Stomach (tissue), 9 donors: ENCODE data around the gene ITGB2. TPM values are rescaled to one million over a fixed set of nuclear protein-coding genes. Genes with fewer than 3 reads are reported as not detected.

Experiments used
- DNase-seq, 2 donors: peaks; one replicate each; pipeline versions ENCODE4 v3.0.0 to v3.0.0-alpha.2; 2013 to 2019
- H3K27ac ChIP-seq, 5 donors: fragments of 200-600 bp in 4 of 5; sonication (generic) in 4 of 5; one replicate each; pipeline ENCODE4 v1.5.1; 2013 to 2019; ENCODE audit warnings: mild to moderate bottlenecking in 1 of 5, moderate library complexity in 1 of 5
- H3K27me3 ChIP-seq, 3 donors: fragments of 200-600 bp; sonication (generic); one replicate each; pipeline ENCODE4 v1.5.1; 2017 to 2019; ENCODE audit warnings: mixed run types in 1 of 3
- H3K36me3 ChIP-seq, 4 donors: fragments of 200-600 bp; sonication (generic); 1 replicate in 3 of 4; 2 replicates in 1 of 4; pipeline ENCODE4 v1.5.1; 2016 to 2019
- H3K4me1 ChIP-seq, 4 donors: fragments of 200-600 bp; sonication (generic); one replicate each; pipeline ENCODE4 v1.5.1; 2016 to 2019
- H3K4me3 ChIP-seq, 4 donors: fragments of 200-600 bp; sonication (generic) in 3 of 4; one replicate each; pipeline ENCODE4 v1.5.1; 2016 to 2019; ENCODE audit warnings: mild to moderate bottlenecking in 1 of 4
- H3K9me3 ChIP-seq, 4 donors: fragments of 200-600 bp; sonication (generic); one replicate each; pipeline ENCODE4 v1.5.1; 2016 to 2019
- CTCF ChIP-seq, 7 experiments: fragments of 450-650 bp in 4 of 7; fragments of 200-600 bp in 3 of 7; sonication (generic) in 3 of 7; IDR thresholded peaks; one replicate each; pipeline ENCODE4 v1.5.1; 2016 to 2019; ENCODE audit warnings: antibody characterized with exemption in 7 of 7, control low read depth in 2 of 7, mild to moderate bottlenecking in 1 of 7
- EP300 ChIP-seq: sonication (generic); formaldehyde crosslinking; IDR thresholded peaks from one replicate; pipeline ENCODE4 v1.6.1; 2017; ENCODE audit warnings: antibody characterized with exemption
- POLR2A ChIP-seq, 4 donors: fragments of 450-650 bp; IDR thresholded peaks; one replicate each; pipeline ENCODE4 v1.6.1; 2016; ENCODE audit warnings: antibody characterized with exemption in 4 of 4, control low read depth in 2 of 4, mild to moderate bottlenecking in 1 of 4, moderate library complexity in 1 of 4
- POLR2AphosphoS5 ChIP-seq, 3 donors: sonication (generic); formaldehyde crosslinking; IDR thresholded peaks; one replicate each; pipeline ENCODE4 v1.6.1; 2016; ENCODE audit warnings: antibody characterized with exemption in 3 of 3
- whole genome bisulfite sequencing, 5 donors: extraction: QIAGEN DNeasy Blood & Tissue Kit in 3 of 5; methylation state at CpG; one replicate each; pipeline versions ENCODE4 v1.1.5 to v1.1.7; 2013 to 2018; 5-methylcytosine and 5-hydroxymethylcytosine counted together
- intact Hi-C: fragments of 100-400 bp; cut with DNase I; formaldehyde crosslinking; loops from one replicate; pipeline ENCODE4 v1.15.1; 2023; ENCODE audit warnings: low total_unique reads
- polyA plus RNA-seq, 3 donors: library from polyadenylated mRNA; stranded (reverse); fragments of 200-250 nt; gene quantifications; one replicate each; pipeline ENCODE4 v1.2.3, GENCODE V29; 2013
- total RNA-seq, 5 donors: library from RNA; depleted of rRNA; stranded (reverse); fragments of >200 nt; gene quantifications; one replicate each; pipeline versions ENCODE4 v1.1.0 to v1.2.3, GENCODE V29; 2014 to 2016
- donor health status: healthy with polysubstance abuse.
- donor health status: Bipolar disorder and iron deficiency.
- donor health status: healthy.

Gene ITGB2
- total and polyA plus RNA-seq, 8 donors: 3.5 to 72.2 (median 15.1) TPM

GRCh38 chr21:44908908-44909307 is 11.8 kb downstream of the ITGB2 start:
- H3K27ac ChIP-seq: peak overlapping the region in 2 of 5 donors; percentile 77 to 84
- no peak overlapping the region for H3K4me3 ChIP-seq
- WGBS, 5 donors: 92 to 95% (median 93%) methylated on average over 16 to 21 of the region's 21 CpGs
- intact Hi-C loops: no loop called here
- H3K27me3 ChIP-seq: no peaks in the 10 kb centered on the region
- peaks cover 30 to 74% (median 58%) of the 10 kb centered on the region in 4 donors for H3K4me1 ChIP-seq
- H3K9me3 ChIP-seq: no peaks in the 10 kb centered on the region
- TF ChIP-seq POLR2A (IDR thresholded peaks at IDR 0.05) (no peak), EP300 (no peak), POLR2AphosphoS5 (IDR thresholded peaks at IDR 0.05) (no peak), CTCF (IDR thresholded peaks at IDR 0.05) (no peak)
- H3K36me3 ChIP-seq: peaks cover 0 to 9% (median 0%) of the 10 kb centered on the region in 4 donors
- DNase-seq: no peak

DNA sequence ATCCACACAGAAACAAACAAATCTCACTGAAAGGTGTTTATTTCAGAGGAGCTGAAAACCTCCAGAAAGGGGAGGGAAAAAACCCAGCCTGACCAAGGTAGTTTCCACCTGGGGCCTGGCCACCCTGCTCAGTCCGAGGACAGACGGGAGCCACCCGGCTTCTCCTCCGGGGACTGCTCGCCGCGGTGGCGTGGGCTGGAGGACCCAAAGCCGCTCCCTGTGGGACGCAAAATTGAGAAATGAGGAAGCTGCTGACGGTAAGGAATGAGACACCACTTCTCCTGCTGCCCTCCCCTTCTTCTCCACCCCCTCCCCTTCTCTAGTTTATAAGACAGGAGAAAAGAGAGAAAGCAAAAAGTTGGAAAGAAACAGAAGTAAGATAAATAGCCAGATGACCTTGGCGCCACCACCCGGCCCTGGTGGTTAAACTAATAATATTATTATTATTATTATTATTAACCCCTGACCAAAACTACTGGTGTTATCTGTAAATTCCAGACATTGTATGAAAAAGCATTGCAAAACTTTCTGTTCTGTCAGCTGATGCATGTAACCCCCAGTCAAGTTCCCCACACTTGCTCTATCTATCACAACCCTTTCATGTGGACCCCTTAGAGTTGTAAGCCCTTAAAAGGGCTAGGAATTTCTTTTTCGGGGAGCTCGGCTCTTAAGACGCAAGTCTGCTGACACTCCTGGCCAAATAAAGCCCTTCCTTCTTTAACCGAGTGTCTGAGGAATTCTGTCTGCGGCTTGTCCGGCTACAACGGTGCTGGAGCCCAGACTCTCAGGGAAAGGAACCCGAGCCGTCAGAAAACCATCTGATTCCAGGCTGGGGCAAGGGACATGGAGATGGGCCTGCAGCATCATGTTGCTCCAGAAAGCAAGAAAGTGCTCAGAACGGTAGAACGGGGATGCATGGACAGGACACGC is 12.5 kb downstream of the ITGB2 start:
- Histone ChIP-seq H3K36me3 (peaks cover 0 to 16% (median 0%) of the 10 kb centered on the region in 4 donors), H3K4me3 (peak overlapping the region; percentile 9 to 13 (median 11)), H3K4me1 (peaks cover 23 to 74% (median 55%) of the 10 kb centered on the region in 4 donors), H3K27ac (peak overlapping the region in 4 of 5 donors; percentile 50 to 84 (median 70)), H3K9me3 (no peaks in the 10 kb centered on the region), H3K27me3 (no peaks in the 10 kb centered on the region)
- whole genome bisulfite sequencing, 5 donors: 49 to 70% (median 62%) methylated on average over 25 of the region's 25 CpGs
- TF ChIP-seq POLR2AphosphoS5 (IDR thresholded peaks at IDR 0.05) (peak in 1 of 3 donors; percentile 33), EP300 (no peak)
- peak in 1 of 2 donors; percentile 53 for DNase-seq
- intact Hi-C loops: no loop called here

GRCh38 chr21:44907225-44907965 is 13.3 kb downstream of the ITGB2 start:
- peaks cover 0 to 19% (median 0%) of the 10 kb centered on the region in 4 donors for H3K36me3 ChIP-seq
- H3K4me3 ChIP-seq: peak overlapping the region; percentile 9 to 13 (median 11)
- H3K27me3 ChIP-seq: no peaks in the 10 kb centered on the region
- H3K9me3 ChIP-seq: no peaks in the 10 kb centered on the region
- intact Hi-C loops: no loop called here
- 60 to 76% (median 62%) methylated on average over 10 to 16 of the region's 16 CpGs for WGBS, 5 donors
- DNase-seq: peak in 1 of 2 donors; percentile 38
- peaks cover 21 to 75% (median 50%) of the 10 kb centered on the region in 4 donors for H3K4me1 ChIP-seq
- TF ChIP-seq POLR2AphosphoS5 (IDR thresholded peaks at IDR 0.05): no peak
- TF ChIP-seq CTCF (IDR thresholded peaks at IDR 0.05): no peak
- no peak for TF ChIP-seq EP300
- no peak for TF ChIP-seq POLR2A (IDR thresholded peaks at IDR 0.05)
- peak overlapping the region in 4 of 5 donors; percentile 50 to 84 (median 70) for H3K27ac ChIP-seq

DNA sequence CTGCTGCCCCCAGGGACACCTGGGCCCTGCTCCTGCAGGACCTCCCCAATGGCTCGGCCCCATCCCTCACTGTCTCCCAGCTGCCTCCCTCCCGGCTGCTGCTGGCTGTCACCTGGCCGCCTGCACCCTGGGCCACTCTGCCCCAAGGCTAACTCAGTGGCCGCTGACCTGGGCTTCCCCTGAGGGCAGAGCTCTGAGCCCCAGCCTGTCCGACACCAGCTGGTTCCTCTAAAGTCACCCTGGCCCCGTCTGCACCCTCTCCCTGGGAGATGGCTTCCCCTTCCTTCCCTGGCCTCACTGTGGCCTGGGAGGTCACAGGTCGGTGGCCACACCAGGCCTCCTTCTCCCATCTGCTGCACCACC is 15.0 kb downstream of the ITGB2 start:
- 72 to 95% (median 87%) methylated on average over 4 to 7 of the region's 7 CpGs for whole genome bisulfite sequencing, 5 donors

More for the DNA sequence above, 15.0 kb downstream of the ITGB2 start:
- TF ChIP-seq EP300 (no peak), CTCF (IDR thresholded peaks at IDR 0.05) (no peak), POLR2AphosphoS5 (IDR thresholded peaks at IDR 0.05) (no peak), POLR2A (IDR thresholded peaks at IDR 0.05) (no peak)
- H3K27me3 ChIP-seq: no peaks in the 10 kb centered on the region
- no peak for DNase-seq
- peaks cover 0 to 36% (median 13%) of the 10 kb centered on the region in 4 donors for H3K36me3 ChIP-seq
- no peak overlapping the region for H3K4me3 ChIP-seq
- H3K9me3 ChIP-seq: no peaks in the 10 kb centered on the region
- peaks cover 4 to 58% (median 33%) of the 10 kb centered on the region in 4 donors for H3K4me1 ChIP-seq
- no peak overlapping the region for H3K27ac ChIP-seq
- intact Hi-C loops: no loop called here
